Midbrain (tissue), 1 donor: ENCODE data around the gene CDRT4.

Experiments used
- DNase-seq: peaks from one replicate; lab custom pipeline; 2025; lab: John Stamatoyannopoulos, UW

CDRT4 gene

GRCh38 chr17:15431766-15432165, 35.7 kb downstream of the CDRT4 start:
- DNase-seq: no peak

GRCh38 chr17:15431196-15431595, 36.2 kb downstream of the CDRT4 start:
- DNase-seq: no peak

GRCh38 chr17:15424521-15424920, 42.9 kb downstream of the CDRT4 start:
- DNase-seq: no peak

- DNase-seq: no peak
These were observed 44.9 kb downstream of the CDRT4 start for GRCh38 chr17:15422392-15422965.

- no peak for DNase-seq
These were observed 48.6 kb downstream of the CDRT4 start for GRCh38 chr17:15418781-15419180.

- peak; percentile 73 for DNase-seq
These were observed 52.7 kb downstream of the CDRT4 start for GRCh38 chr17:15414532-15415306.

GRCh38 chr17:15413101-15413771, 54.2 kb downstream of the CDRT4 start:
- DNase-seq: peak; percentile 12

GRCh38 chr17:15412606-15413005, 54.8 kb downstream of the CDRT4 start:
- DNase-seq: no peak

- no peak for DNase-seq
These were observed 55.8 kb downstream of the CDRT4 start for GRCh38 chr17:15411384-15412198.

- DNase-seq: no peak
These were observed 57.6 kb downstream of the CDRT4 start for GRCh38 chr17:15409721-15410250.

GRCh38 chr17:15408803-15409202, 58.6 kb downstream of the CDRT4 start:
- no peak for DNase-seq

GRCh38 chr17:15406081-15406480, 61.3 kb downstream of the CDRT4 start:
- no peak for DNase-seq

- no peak for DNase-seq
These were observed 62.4 kb downstream of the CDRT4 start for GRCh38 chr17:15405058-15405415.

- no peak for DNase-seq
These were observed 63.0 kb downstream of the CDRT4 start for GRCh38 chr17:15404106-15405057.

- DNase-seq: no peak
These were observed 64.0 kb downstream of the CDRT4 start for GRCh38 chr17:15403276-15403939.

- no peak for DNase-seq
These were observed 68.0 kb downstream of the CDRT4 start for GRCh38 chr17:15399443-15399842.

- DNase-seq: no peak
These were observed 68.6 kb downstream of the CDRT4 start for GRCh38 chr17:15398736-15399331.

- peak; percentile 36 for DNase-seq
These were observed 69.1 kb downstream of the CDRT4 start for GRCh38 chr17:15398291-15398690.

- no peak for DNase-seq
These were observed 69.8 kb downstream of the CDRT4 start for GRCh38 chr17:15397620-15398019.

GRCh38 chr17:15395091-15395490, 72.3 kb downstream of the CDRT4 start:
- DNase-seq: no peak
